GM23248 (cell line): ENCODE data around the gene NR2C2.

Experiments
- EZH2 ChIP-seq: fragments of 200-600 bp; sonication (generic); IDR thresholded peaks from 2 replicates; pipeline ENCODE4 v1.6.1; 2018; ENCODE audit warnings: antibody characterized with exemption, mild to moderate bottlenecking; ENCODE audit not compliant: insufficient read depth, poor library complexity, severe bottlenecking
- EZH2phosphoT487 ChIP-seq: fragments of 200-600 bp; sonication (generic); IDR thresholded peaks from 2 replicates; pipeline ENCODE4 v1.6.1; 2018; ENCODE audit warnings: antibody characterized with exemption, moderate library complexity, mild to moderate bottlenecking, low read depth; ENCODE audit not compliant: insufficient read depth

DNA sequence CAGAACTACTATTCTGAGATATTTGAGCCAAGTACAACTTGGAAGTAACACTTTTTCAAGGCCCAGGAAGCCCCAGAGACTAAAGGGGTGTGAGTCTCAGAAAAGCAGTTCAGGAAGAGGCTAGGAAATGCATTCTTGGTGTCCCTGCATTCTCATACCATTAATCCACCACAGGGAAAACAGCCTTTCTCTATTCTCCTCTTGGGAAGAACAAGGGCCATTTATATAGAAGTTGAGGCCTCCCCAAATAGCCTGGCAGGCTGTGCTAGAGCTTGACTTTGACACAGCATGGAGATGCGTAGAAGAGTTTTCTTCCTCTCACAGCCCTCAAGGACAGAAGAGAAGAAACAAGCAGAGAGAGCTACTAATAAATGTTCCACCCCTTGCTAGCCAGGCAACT is 5.5 kb upstream of the NR2C2 start:
- TF ChIP-seq EZH2 (no peak), EZH2phosphoT487 (no peak)
